ENCODE results near the gene CAMK2D. TPM values are rescaled to one million over a fixed set of nuclear protein-coding genes. Genes with fewer than 3 reads are reported as not detected.

CAMK2D gene
- total RNA-seq, 6 experiments from 2014 or later: 83.7 to 102 (median 94.1) TPM

DNA sequence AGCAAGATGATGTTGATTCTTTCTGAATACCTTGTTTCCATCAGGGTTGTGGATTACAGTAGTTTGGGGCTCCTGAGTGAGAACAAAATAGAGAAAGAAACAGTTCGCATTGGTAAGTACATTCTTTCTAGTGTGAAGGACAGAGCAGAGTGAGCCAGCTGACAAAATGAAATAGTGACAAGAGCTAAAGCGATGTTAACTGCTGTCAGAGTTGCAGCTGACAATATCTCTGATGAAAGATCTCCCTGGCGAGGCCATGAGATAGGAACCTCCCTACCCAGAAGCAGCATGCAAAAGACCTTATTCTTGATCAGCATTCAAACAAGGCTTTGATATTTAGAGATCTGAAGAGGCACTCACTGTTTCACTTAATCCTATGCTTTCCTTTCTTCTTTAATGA, 258.6 kb downstream of the CAMK2D start:
- Mint-ChIP-seq H3K27me3 (ENCODE audit: insufficient read depth) (peaks cover under 1% of the 10 kb centered on the region; the same call in 1 of the 2 replicates), H3K27ac (no peak overlapping the region), H3K4me1 (ENCODE audit: low read depth) (peaks cover 20% of the 10 kb centered on the region), H3K9me3 (no peaks in the 10 kb centered on the region), H3K36me3 (ENCODE audit: low read depth) (peaks cover 40% of the 10 kb centered on the region), H3K4me3 (no peak overlapping the region)
- TF ChIP-seq, protein P1, sequence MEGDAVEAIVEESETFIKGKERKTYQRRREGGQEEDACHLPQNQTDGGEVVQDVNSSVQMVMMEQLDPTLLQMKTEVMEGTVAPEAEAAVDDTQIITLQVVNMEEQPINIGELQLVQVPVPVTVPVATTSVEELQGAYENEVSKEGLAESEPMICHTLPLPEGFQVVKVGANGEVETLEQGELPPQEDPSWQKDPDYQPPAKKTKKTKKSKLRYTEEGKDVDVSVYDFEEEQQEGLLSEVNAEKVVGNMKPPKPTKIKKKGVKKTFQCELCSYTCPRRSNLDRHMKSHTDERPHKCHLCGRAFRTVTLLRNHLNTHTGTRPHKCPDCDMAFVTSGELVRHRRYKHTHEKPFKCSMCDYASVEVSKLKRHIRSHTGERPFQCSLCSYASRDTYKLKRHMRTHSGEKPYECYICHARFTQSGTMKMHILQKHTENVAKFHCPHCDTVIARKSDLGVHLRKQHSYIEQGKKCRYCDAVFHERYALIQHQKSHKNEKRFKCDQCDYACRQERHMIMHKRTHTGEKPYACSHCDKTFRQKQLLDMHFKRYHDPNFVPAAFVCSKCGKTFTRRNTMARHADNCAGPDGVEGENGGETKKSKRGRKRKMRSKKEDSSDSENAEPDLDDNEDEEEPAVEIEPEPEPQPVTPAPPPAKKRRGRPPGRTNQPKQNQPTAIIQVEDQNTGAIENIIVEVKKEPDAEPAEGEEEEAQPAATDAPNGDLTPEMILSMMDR (IDR thresholded peaks at IDR 0.05): no peak
- DNase-seq: no peak

GRCh38 chr4:113502476-113502875, 259.1 kb downstream of the CAMK2D start:
- Mint-ChIP-seq H3K9me3 (no peaks in the 10 kb centered on the region), H3K4me3 (no peak overlapping the region), H3K27me3 (ENCODE audit: insufficient read depth) (peaks cover 5% of the 10 kb centered on the region; the same call in 1 of the 2 replicates), H3K27ac (no peak overlapping the region), H3K36me3 (ENCODE audit: low read depth) (peaks cover 44% of the 10 kb centered on the region), H3K4me1 (ENCODE audit: low read depth) (peaks cover 20% of the 10 kb centered on the region)
- TF ChIP-seq, protein P1 (IDR thresholded peaks at IDR 0.05): no peak
- DNase-seq: no peak

DNA sequence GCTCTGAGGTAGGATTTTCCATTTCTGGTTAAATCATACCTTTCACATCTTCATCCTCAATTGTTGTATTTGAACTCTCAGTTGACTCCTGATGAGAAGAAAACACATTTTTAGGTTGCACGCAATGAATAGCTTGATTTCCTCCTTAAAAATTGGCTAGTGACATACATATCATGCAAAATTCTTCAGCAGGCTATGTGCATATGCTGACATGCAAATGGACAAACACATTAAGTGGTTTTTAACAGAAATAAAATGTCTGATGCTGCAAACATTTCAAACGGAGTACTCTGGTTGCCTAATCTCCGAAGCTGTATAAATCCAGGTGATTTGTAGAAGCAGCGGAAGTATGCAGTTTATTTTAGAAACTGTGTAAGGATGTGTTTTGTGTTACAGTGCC, 261.1 kb downstream of the CAMK2D start:
- H3K27ac Mint-ChIP-seq: no peak overlapping the region
- TF ChIP-seq, protein P1 (IDR thresholded peaks at IDR 0.05): no peak
- no peak overlapping the region for H3K4me3 Mint-ChIP-seq
- H3K27me3 Mint-ChIP-seq (ENCODE audit: insufficient read depth): peaks cover 5% of the 10 kb centered on the region; the same call in 1 of the 2 replicates
- no peaks in the 10 kb centered on the region for H3K9me3 Mint-ChIP-seq
- H3K36me3 Mint-ChIP-seq (ENCODE audit: low read depth): peaks cover 60% of the 10 kb centered on the region
- peaks cover 20% of the 10 kb centered on the region for H3K4me1 Mint-ChIP-seq (ENCODE audit: low read depth)
- no peak for DNase-seq

GRCh38 chr4:113499696-113500095, 261.8 kb downstream of the CAMK2D start:
- TF ChIP-seq, protein P1 (IDR thresholded peaks at IDR 0.05): no peak
- Mint-ChIP-seq H3K4me3 (peak overlapping the region; percentile 1; the same call in 1 of the 2 replicates), H3K36me3 (ENCODE audit: low read depth) (peaks cover 60% of the 10 kb centered on the region), H3K27me3 (ENCODE audit: insufficient read depth) (peaks cover 5% of the 10 kb centered on the region; the same call in 1 of the 2 replicates), H3K4me1 (ENCODE audit: low read depth) (peaks cover 20% of the 10 kb centered on the region), H3K9me3 (0 out of 2 replicates have a peak, but pooled peaks cover 4% of the 10 kb centered on the region), H3K27ac (peak overlapping the region; percentile 54)
- DNase-seq: peak; percentile 75

GRCh38 chr4:113499166-113499565, 262.4 kb downstream of the CAMK2D start:
- Mint-ChIP-seq H3K27ac (peak overlapping the region; percentile 54; the same call in 1 of the 2 replicates), H3K27me3 (ENCODE audit: insufficient read depth) (peaks cover 5% of the 10 kb centered on the region; the same call in 1 of the 2 replicates), H3K36me3 (ENCODE audit: low read depth) (peaks cover 56% of the 10 kb centered on the region), H3K9me3 (0 out of 2 replicates have a peak, but pooled peaks cover 4% of the 10 kb centered on the region), H3K4me1 (ENCODE audit: low read depth) (peaks cover 20% of the 10 kb centered on the region), H3K4me3 (no peak overlapping the region)
- no peak for DNase-seq
- TF ChIP-seq, protein P1 (IDR thresholded peaks at IDR 0.05): no peak
